Spinal cord (tissue), 10 donors: ENCODE data around the gene AUTS2. TPM values are rescaled to one million over a fixed set of nuclear protein-coding genes. Genes with fewer than 3 reads are reported as not detected.
"Not testable (repeated sequence)": the region's sequence is repeated elsewhere in the genome, so short reads cannot be mapped to it uniquely, and the experiment has no call there.

Experiments used
- DNase-seq, 6 donors: peaks; one replicate each; pipeline versions ENCODE4 v3.0.0 to v3.0.0-alpha.2; 2013 to 2015; ENCODE audit warnings: low spot score in 6 of 6, low read depth in 4 of 6
- H3K27ac ChIP-seq: one replicate; pipeline ENCODE4 v1.5.1; 2013; ENCODE audit warnings: low read depth, low read length, control low read depth
- H3K27me3 ChIP-seq: one replicate; pipeline ENCODE4 v1.6.1; 2013; ENCODE audit warnings: low read length; ENCODE audit not compliant: control insufficient read depth, insufficient read depth
- H3K36me3 ChIP-seq: one replicate; pipeline ENCODE4 v1.6.1; 2013; ENCODE audit warnings: low read length; ENCODE audit not compliant: control insufficient read depth, insufficient read depth
- H3K4me1 ChIP-seq: one replicate; pipeline ENCODE4 v1.6.1; 2013; ENCODE audit warnings: low read length; ENCODE audit not compliant: control insufficient read depth, insufficient read depth
- H3K4me3 ChIP-seq: one replicate; pipeline ENCODE4 v1.5.1; 2013; ENCODE audit warnings: low read depth, low read length, control low read depth
- H3K9me3 ChIP-seq: one replicate; pipeline ENCODE4 v1.6.1; 2013; ENCODE audit warnings: low read length; ENCODE audit not compliant: control insufficient read depth, insufficient read depth
- WGBS: methylation state at CpG from one replicate; pipeline ENCODE4 v1.1.5; 2013; ENCODE audit warnings: missing lambda C conversion rate; ENCODE audit not compliant: insufficient coverage; 5-methylcytosine and 5-hydroxymethylcytosine counted together
- polyA plus RNA-seq, 2 donors: library from polyadenylated mRNA; unstranded; fragments of 120-200 nt; gene quantifications; one replicate each; pipeline ENCODE4 v1.2.1, GENCODE V29; 2013; ENCODE audit not compliant: insufficient read length in 2 of 2
- total RNA-seq, 2 donors: library from RNA; depleted of rRNA in 1 of 2; stranded (reverse); fragments of 120-200 nt in 1 of 2; fragments of >200 nt in 1 of 2; gene quantifications; one replicate each; pipeline versions ENCODE4 v1.2.3 to v1.2.4, GENCODE V29; 2013 to 2014
- donor health status: healthy.

Gene AUTS2
- total and polyA plus RNA-seq, 4 donors, result 56.2 to 214 (median 135) TPM

GRCh38 chr7:70589010-70589409 is 990.7 kb downstream of the AUTS2 start:
- H3K27me3 ChIP-seq, result peaks cover 5% of the 10 kb centered on the region
- no peak overlapping the region for H3K4me3 ChIP-seq
- DNase-seq, result peak in 2 of 6 donors; percentile 46 to 55
- no peak overlapping the region for H3K27ac ChIP-seq
- WGBS, result 47% methylated on average over 7 of the region's 7 CpGs
- H3K9me3 ChIP-seq, result no peaks in the 10 kb centered on the region
- peaks cover 35% of the 10 kb centered on the region for H3K4me1 ChIP-seq
- no peaks in the 10 kb centered on the region for H3K36me3 ChIP-seq

DNA sequence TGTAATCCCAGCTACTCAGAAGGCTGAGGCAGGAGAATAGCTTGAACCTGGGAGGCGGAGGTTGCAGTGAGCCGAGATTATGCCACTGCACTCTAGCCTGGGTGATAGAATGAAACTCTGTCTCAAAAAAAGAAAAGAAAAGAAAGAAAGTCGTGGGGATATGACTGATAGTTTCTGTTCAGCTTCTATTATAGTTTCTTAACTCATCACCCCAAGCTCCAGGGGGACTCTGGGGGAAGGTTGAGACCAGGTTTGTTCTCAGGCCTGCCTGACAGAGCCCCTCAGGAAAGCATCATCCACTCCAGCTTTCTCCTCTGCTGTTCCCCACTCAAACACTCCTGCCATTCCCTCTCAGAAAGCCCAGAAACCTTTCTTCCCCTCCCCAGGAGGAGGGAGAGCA is 991.3 kb downstream of the AUTS2 start:
- Histone ChIP-seq H3K4me1 (peaks cover 32% of the 10 kb centered on the region), H3K27ac (no peak overlapping the region), H3K9me3 (no peaks in the 10 kb centered on the region), H3K27me3 (peaks cover 5% of the 10 kb centered on the region), H3K4me3 (no peak overlapping the region), H3K36me3 (no peaks in the 10 kb centered on the region)
- WGBS, result no CpG with 5 or more reads among the region's 3 CpGs
- no peak for DNase-seq

DNA sequence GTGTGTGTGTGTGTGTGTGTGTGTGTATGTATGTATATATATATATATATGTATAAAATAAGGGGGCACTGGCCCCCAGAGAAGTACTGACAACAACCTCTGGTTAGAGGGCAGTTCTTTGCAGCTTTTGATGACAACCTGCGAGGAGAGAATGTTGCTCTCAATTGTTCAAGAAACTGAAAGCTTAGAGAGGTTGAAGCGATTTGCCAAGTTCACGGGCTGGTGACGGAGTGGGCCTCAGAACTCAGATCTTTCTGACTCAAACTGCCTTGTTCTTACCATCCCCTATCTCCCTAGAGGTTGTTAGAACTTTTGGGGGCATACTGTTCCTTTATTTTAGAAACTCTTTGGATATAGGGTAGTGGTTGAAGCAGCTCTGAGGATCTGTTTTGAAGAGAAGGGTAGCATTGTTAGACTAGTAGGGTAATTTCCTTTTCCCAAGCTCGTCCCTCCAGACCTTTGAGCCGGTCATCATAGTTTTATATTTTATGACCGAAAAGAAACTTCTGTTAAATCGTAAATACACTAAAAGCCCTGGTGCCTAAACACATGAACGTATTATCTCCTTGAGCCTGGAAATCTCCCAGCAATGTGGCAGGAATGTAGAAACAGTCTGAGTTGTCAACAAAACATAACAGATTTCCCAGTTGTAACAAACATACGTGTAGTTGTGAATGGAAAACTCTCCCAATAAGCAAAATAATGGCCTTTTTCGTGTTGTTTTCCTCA is 992.0 kb downstream of the AUTS2 start:
- WGBS, result 56% methylated on average over 1 of the region's 11 CpGs

DNA sequence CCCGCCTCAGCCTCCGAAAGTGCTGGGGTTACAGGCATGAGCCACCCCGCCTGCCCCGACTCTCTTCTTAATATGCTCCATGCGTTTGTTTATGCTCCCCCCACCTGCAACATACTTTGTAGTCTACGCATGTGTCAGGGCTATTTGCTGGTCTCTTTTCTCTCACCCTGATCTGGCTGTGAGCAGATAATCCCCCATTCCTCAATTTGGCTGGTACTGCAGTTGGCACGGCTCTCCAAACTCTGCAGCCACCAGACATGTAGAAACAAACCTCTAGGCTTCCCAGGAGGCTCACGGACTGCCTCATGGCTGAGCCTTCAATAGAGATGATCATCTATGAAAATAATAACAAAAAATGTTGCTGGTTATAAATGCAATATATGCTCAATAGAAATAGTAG is 993.4 kb downstream of the AUTS2 start:
- WGBS, result 72% methylated on average over 6 of the region's 8 CpGs
- H3K4me3 ChIP-seq, result no peak overlapping the region
- peaks cover 42% of the 10 kb centered on the region for H3K4me1 ChIP-seq
- no peaks in the 10 kb centered on the region for H3K9me3 ChIP-seq
- H3K27ac ChIP-seq, result no peak overlapping the region
- H3K36me3 ChIP-seq, result no peaks in the 10 kb centered on the region
- peak in 2 of 6 donors; percentile 71 for DNase-seq
- peaks cover 14% of the 10 kb centered on the region for H3K27me3 ChIP-seq

More for the DNA sequence above, 992.0 kb downstream of the AUTS2 start:
- no peak for DNase-seq
- H3K4me1 ChIP-seq, result peaks cover 32% of the 10 kb centered on the region
- H3K36me3 ChIP-seq, result no peaks in the 10 kb centered on the region
- no peak overlapping the region for H3K4me3 ChIP-seq
- no peak overlapping the region for H3K27ac ChIP-seq
- H3K9me3 ChIP-seq, result no peaks in the 10 kb centered on the region
- H3K27me3 ChIP-seq, result peaks cover 5% of the 10 kb centered on the region

DNA sequence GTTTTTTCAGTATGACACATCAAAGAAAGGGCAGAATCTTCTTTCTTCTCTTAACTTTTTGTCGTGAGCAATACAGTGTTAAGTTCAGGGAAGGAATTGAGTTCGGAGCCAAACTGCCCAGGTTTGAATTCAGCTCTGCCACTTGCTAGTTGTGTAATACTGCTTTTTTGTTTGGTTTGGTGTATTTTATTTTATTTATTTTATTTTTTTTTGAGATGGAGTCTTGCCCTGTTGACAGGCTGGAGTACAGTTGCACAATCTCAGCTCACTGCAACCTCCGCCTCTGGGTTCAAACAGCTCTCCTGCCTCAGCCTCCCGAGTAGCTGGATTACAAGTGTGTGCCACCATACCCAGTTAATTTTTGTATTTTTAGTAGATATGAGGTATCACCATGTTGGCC is 993.9 kb downstream of the AUTS2 start:
- no peak overlapping the region for H3K4me3 ChIP-seq
- H3K27ac ChIP-seq, result no peak overlapping the region
- H3K36me3 ChIP-seq, result no peaks in the 10 kb centered on the region
- WGBS, result no CpG with 5 or more reads among the region's 4 CpGs
- DNase-seq, result no peak
- H3K27me3 ChIP-seq, result peaks cover 12% of the 10 kb centered on the region
- no peaks in the 10 kb centered on the region for H3K9me3 ChIP-seq
- peaks cover 42% of the 10 kb centered on the region for H3K4me1 ChIP-seq

DNA sequence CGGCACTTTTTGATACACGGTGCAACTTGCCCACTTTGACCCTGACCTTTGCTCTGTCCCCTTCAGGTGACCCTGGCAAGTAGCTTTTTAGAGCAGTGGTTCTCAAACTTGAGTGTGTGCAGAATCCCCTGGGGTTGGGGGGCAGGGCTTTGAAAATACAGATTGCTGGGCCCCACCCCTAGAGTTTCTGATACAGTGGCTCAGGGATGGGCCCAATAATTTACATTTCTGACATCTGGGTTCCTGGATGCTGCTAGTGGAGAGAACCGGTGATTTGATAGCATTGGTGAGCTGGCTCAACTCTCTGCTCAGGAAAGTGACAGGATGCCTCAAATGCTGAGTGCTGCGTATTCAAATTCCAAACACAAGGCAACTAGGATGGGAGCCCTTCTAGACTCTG is 995.9 kb downstream of the AUTS2 start:
- H3K9me3 ChIP-seq, result no peaks in the 10 kb centered on the region
- H3K27ac ChIP-seq, result no peak overlapping the region
- no peaks in the 10 kb centered on the region for H3K36me3 ChIP-seq
- H3K4me3 ChIP-seq, result no peak overlapping the region
- H3K4me1 ChIP-seq, result peaks cover 33% of the 10 kb centered on the region
- peaks cover 9% of the 10 kb centered on the region for H3K27me3 ChIP-seq
- DNase-seq, result no peak
- 96% methylated on average over 2 of the region's 4 CpGs for WGBS

GRCh38 chr7:70594885-70595284 is 996.6 kb downstream of the AUTS2 start:
- H3K36me3 ChIP-seq, H3K4me3 ChIP-seq, DNase-seq, H3K9me3 ChIP-seq, H3K27me3 ChIP-seq, H3K27ac ChIP-seq: not testable (repeated sequence)
- peaks cover 26% of the 10 kb centered on the region for H3K4me1 ChIP-seq
- 76% methylated on average over 5 of the region's 7 CpGs for WGBS

DNA sequence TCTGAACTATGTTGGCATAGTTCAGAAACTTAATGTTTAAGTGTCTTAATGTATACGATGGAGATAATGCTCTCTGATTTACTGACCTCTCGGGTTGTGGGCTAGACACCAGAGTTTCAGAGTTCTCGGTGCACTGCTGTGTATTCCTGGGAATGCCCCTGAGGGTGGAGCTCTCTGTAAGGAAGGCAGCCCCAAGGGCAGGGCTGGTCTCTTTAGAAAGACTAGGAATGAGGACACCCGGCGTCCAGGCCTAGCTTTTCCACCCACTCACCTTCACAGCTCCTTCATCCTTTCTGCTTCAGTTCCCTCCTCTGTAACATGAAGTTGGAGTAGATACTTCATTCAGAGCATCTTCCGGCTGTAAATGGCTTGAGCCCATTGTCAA is 997.1 kb downstream of the AUTS2 start:
- Histone ChIP-seq H3K4me1 (peaks cover 26% of the 10 kb centered on the region), H3K27me3 (peaks cover 9% of the 10 kb centered on the region), H3K36me3 (no peaks in the 10 kb centered on the region), H3K27ac (no peak overlapping the region), H3K4me3 (peak overlapping the region; percentile 30), H3K9me3 (no peaks in the 10 kb centered on the region)
- 58% methylated on average over 2 of the region's 6 CpGs for WGBS
- DNase-seq, result peak in 1 of 6 donors; percentile 60

DNA sequence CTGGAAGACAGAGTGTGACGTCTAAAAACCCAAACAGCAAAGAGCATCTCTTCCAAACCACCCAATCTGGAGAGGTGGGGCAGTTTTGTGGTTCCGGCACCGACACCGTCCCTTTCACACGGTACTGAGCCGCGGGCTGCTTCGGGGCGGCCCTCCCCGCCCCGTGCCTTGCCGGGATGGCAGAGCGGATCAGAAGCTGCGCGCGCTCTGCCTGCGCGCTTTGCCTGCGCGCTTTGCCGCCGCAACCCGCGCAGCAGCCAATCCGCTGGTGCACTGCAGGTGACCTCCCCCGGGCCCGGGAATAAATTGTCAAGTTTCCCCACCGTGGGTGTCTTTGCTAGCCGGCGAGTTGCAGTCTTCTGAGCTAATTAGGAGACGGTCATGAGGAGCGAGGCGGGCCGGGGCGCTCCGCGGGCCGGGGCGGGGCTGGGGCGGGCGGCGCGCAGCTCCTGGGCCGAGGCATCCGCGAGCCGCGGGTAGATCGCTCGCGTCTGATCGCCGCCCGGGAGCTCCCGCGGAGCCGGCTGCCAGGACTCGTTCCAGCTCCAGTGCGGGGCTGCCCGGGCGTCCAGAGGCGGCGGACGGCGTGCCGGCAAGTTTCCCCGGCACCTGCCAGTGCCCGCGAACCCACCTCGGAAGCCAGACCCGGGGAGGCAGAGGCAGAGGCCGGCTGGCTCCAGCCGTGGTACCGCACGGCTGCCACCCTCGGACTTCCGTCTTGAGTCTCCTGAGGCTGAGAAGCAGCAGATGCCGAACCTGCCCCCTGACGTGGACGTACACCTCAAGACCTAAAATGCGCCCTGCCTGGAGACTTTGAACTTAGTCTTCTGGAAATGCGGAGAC is 997.7 kb downstream of the AUTS2 start:
- Histone ChIP-seq H3K27ac (no peak overlapping the region), H3K9me3 (no peaks in the 10 kb centered on the region), H3K4me3 (peak overlapping the region; percentile 39), H3K36me3 (no peaks in the 10 kb centered on the region), H3K27me3 (peaks cover 9% of the 10 kb centered on the region), H3K4me1 (peaks cover 26% of the 10 kb centered on the region)
- WGBS, result 1% methylated on average over 81 of the region's 82 CpGs
- DNase-seq, result peak in 2 of 6 donors; percentile 67 to 77

- Histone ChIP-seq H3K36me3 (no peaks in the 10 kb centered on the region), H3K9me3 (peaks cover 3% of the 10 kb centered on the region), H3K4me3 (peak overlapping the region; percentile 39), H3K4me1 (peaks cover 22% of the 10 kb centered on the region), H3K27ac (no peak overlapping the region), H3K27me3 (peaks cover 9% of the 10 kb centered on the region)
- no peak for DNase-seq
- WGBS, result 12% methylated on average over 4 of the region's 11 CpGs
These were observed 998.3 kb downstream of the AUTS2 start for GRCh38 chr7:70596598-70596913.
